Sigmoid colon (tissue), 7 donors: ENCODE measurements around the gene MYEOV. TPM values are rescaled to one million over a fixed set of nuclear protein-coding genes. Genes with fewer than 3 reads are reported as not detected.

Experiments used
- DNase-seq: peaks from one replicate; pipeline ENCODE4 v3.0.0-alpha.2; 2019
- H3K27ac ChIP-seq, 4 donors: fragments of 200-600 bp; sonication (generic); one replicate each; pipeline ENCODE4 v1.5.1; 2016 to 2019; ENCODE audit warnings: mild to moderate bottlenecking in 1 of 4
- H3K27me3 ChIP-seq, 3 donors: fragments of 200-600 bp; sonication (generic); one replicate each; pipeline ENCODE4 v1.5.1; 2019; ENCODE audit warnings: mild to moderate bottlenecking in 1 of 3
- H3K36me3 ChIP-seq, 4 donors: fragments of 200-600 bp; sonication (generic); one replicate each; pipeline ENCODE4 v1.5.1; 2016 to 2019
- H3K4me1 ChIP-seq, 4 donors: fragments of 200-600 bp; sonication (generic); one replicate each; pipeline ENCODE4 v1.5.1; 2017 to 2019
- H3K4me3 ChIP-seq, 4 donors: fragments of 200-600 bp; sonication (generic); one replicate each; pipeline ENCODE4 v1.5.1; 2017 to 2019; ENCODE audit warnings: mild to moderate bottlenecking in 2 of 4, moderate library complexity in 1 of 4
- H3K9me3 ChIP-seq, 4 donors: fragments of 200-600 bp in 3 of 4; sonication (generic) in 3 of 4; one replicate each; pipeline versions ENCODE4 v1.5.1 to v1.6.1; 2013 to 2019
- CTCF ChIP-seq, 4 experiments: fragments of 450-650 bp in 3 of 4; fragments of 200-600 bp in 1 of 4; IDR thresholded peaks; one replicate each; pipeline ENCODE4 v1.5.1; 2016 to 2019; ENCODE audit warnings: antibody characterized with exemption in 4 of 4, mild to moderate bottlenecking in 3 of 4, moderate library complexity in 2 of 4
- EP300 ChIP-seq, 4 donors: sonication (generic); formaldehyde crosslinking; IDR thresholded peaks; one replicate each; pipeline ENCODE4 v1.6.1; 2017; ENCODE audit warnings: antibody characterized with exemption in 4 of 4
- POLR2A ChIP-seq, 2 donors: fragments of 450-650 bp; IDR thresholded peaks; one replicate each; pipeline ENCODE4 v1.6.1; 2016; ENCODE audit warnings: antibody characterized with exemption in 2 of 2, mild to moderate bottlenecking in 2 of 2, moderate library complexity in 2 of 2
- POLR2AphosphoS5 ChIP-seq, 4 donors: sonication (generic); formaldehyde crosslinking; IDR thresholded peaks; one replicate each; pipeline ENCODE4 v1.6.1; 2017; ENCODE audit warnings: antibody characterized with exemption in 4 of 4
- WGBS, 2 donors: extraction: QIAGEN DNeasy Blood & Tissue Kit; methylation state at CpG; one replicate each; pipeline ENCODE4 v1.1.7; 2013; 5-methylcytosine and 5-hydroxymethylcytosine counted together
- intact Hi-C: fragments of 100-400 bp; cut with DNase I; formaldehyde crosslinking; loops from one replicate; pipeline ENCODE4 v1.15.1; 2023
- polyA plus RNA-seq, 3 donors: library from polyadenylated mRNA; stranded (reverse); fragments of 200-250 nt; gene quantifications; one replicate each; pipeline ENCODE4 v1.2.3, GENCODE V29; 2013
- total RNA-seq, 4 donors: library from RNA; depleted of rRNA; stranded (reverse); fragments of >200 nt; gene quantifications; one replicate each; pipeline ENCODE4 v1.1.0, GENCODE V29; 2016
- donor health status: healthy with polysubstance abuse.
- donor health status: Bipolar disorder and iron deficiency.
- donor health status: healthy.

MYEOV gene
- total and polyA plus RNA-seq, 7 donors = 1.2 to 11.1 (median 10.1) TPM; not detected in 4

- TF ChIP-seq EP300 (IDR thresholded peaks at IDR 0.05) (no peak), CTCF (IDR thresholded peaks at IDR 0.05) (no peak), POLR2A (IDR thresholded peaks at IDR 0.05) (no peak), POLR2AphosphoS5 (IDR thresholded peaks at IDR 0.05) (no peak)
- Histone ChIP-seq H3K27ac (no peak overlapping the region), H3K4me1 (no peaks in the 10 kb centered on the region), H3K9me3 (no peaks in the 10 kb centered on the region), H3K4me3 (no peak overlapping the region), H3K36me3 (no peaks in the 10 kb centered on the region), H3K27me3 (no peaks in the 10 kb centered on the region)
- WGBS, 2 donors = 17 to 45% methylated on average over 12 of the region's 12 CpGs
- intact Hi-C loops = no loop called here
- DNase-seq = no peak
Measured at GRCh38 chr11:69277074-69277809, 16.7 kb upstream of the MYEOV start.

- H3K27me3 ChIP-seq = no peaks in the 10 kb centered on the region
- H3K4me1 ChIP-seq = no peaks in the 10 kb centered on the region
- 33 to 72% methylated on average over 12 of the region's 12 CpGs for WGBS, 2 donors
- TF ChIP-seq POLR2AphosphoS5 (IDR thresholded peaks at IDR 0.05) = no peak
- TF ChIP-seq POLR2A (IDR thresholded peaks at IDR 0.05) = no peak
- no peak for TF ChIP-seq EP300 (IDR thresholded peaks at IDR 0.05)
- TF ChIP-seq CTCF (IDR thresholded peaks at IDR 0.05) = no peak
- intact Hi-C loops = no loop called here
- no peak overlapping the region for H3K27ac ChIP-seq
- H3K4me3 ChIP-seq = no peak overlapping the region
- no peak for DNase-seq
- no peaks in the 10 kb centered on the region for H3K36me3 ChIP-seq
- H3K9me3 ChIP-seq = no peaks in the 10 kb centered on the region
Measured at GRCh38 chr11:69278091-69278867, 15.7 kb upstream of the MYEOV start.

DNA sequence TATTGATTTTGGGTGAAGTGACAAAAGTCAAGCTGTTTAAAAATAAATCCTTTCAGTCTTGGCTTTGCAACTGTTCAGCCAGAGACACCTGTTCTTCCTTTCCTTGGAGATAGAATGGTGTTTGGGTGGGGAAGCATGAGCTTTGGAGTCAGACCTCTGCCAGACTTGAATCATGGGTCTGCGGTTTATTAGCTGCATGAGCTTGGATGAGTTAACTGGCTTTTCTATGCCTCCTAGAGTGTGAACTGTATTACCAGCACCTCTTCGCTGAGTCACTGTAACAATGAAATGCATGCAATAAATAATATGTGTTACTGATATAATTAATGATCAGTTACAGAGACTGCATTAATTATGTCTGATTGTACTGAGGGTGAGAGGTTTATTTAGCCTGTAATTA is 13.5 kb upstream of the MYEOV start:
- DNase-seq = no peak
- TF ChIP-seq POLR2AphosphoS5 (IDR thresholded peaks at IDR 0.05) (no peak), POLR2A (IDR thresholded peaks at IDR 0.05) (no peak), EP300 (IDR thresholded peaks at IDR 0.05) (no peak), CTCF (IDR thresholded peaks at IDR 0.05) (no peak)
- peaks cover 0 to 6% (median 0%) of the 10 kb centered on the region in 3 donors for H3K27me3 ChIP-seq
- no peak overlapping the region for H3K4me3 ChIP-seq
- intact Hi-C loops = no loop called here
- H3K9me3 ChIP-seq = no peaks in the 10 kb centered on the region
- no peaks in the 10 kb centered on the region for H3K4me1 ChIP-seq
- 82 to 89% methylated on average over 2 of the region's 2 CpGs for WGBS, 2 donors
- H3K27ac ChIP-seq = no peak overlapping the region
- H3K36me3 ChIP-seq = no peaks in the 10 kb centered on the region

GRCh38 chr11:69280994-69281393 is 13.0 kb upstream of the MYEOV start:
- H3K27ac ChIP-seq = no peak overlapping the region
- no peak for DNase-seq
- H3K4me1 ChIP-seq = no peaks in the 10 kb centered on the region
- H3K9me3 ChIP-seq = no peaks in the 10 kb centered on the region
- H3K36me3 ChIP-seq = no peaks in the 10 kb centered on the region
- WGBS, 2 donors = 65 to 79% methylated on average over 6 of the region's 6 CpGs
- H3K27me3 ChIP-seq = peaks cover 0 to 6% (median 0%) of the 10 kb centered on the region in 3 donors
- intact Hi-C loops = no loop called here
- no peak overlapping the region for H3K4me3 ChIP-seq
- TF ChIP-seq POLR2AphosphoS5 (IDR thresholded peaks at IDR 0.05) (no peak), EP300 (IDR thresholded peaks at IDR 0.05) (no peak), CTCF (IDR thresholded peaks at IDR 0.05) (no peak), POLR2A (IDR thresholded peaks at IDR 0.05) (no peak)
